ENCODE measurements around the gene THRB.
"Not testable (repeated sequence)": the region's sequence is repeated elsewhere in the genome, so short reads cannot be mapped to it uniquely, and the experiment has no call there.

The THRB gene

GRCh38 chr3:24450160-24450907 lies 44.3 kb downstream of the THRB start:
- DNase-seq = no peak

GRCh38 chr3:24447836-24448235 lies 46.8 kb downstream of the THRB start:
- DNase-seq = no peak

GRCh38 chr3:24446032-24446431 lies 48.6 kb downstream of the THRB start:
- DNase-seq = no peak

- DNase-seq = no peak
Observed at GRCh38 chr3:24443476-24443875, 51.2 kb downstream of the THRB start.

GRCh38 chr3:24440760-24441464 lies 53.7 kb downstream of the THRB start:
- DNase-seq = no peak

- no peak for DNase-seq
Observed at GRCh38 chr3:24439021-24439420, 55.6 kb downstream of the THRB start.

GRCh38 chr3:24437326-24437725 lies 57.3 kb downstream of the THRB start:
- no peak for DNase-seq

GRCh38 chr3:24435584-24435983 lies 59.1 kb downstream of the THRB start:
- DNase-seq = no peak

- no peak for DNase-seq
Observed at GRCh38 chr3:24434651-24435050, 60.0 kb downstream of the THRB start.

- no peak for DNase-seq
Observed at GRCh38 chr3:24433838-24434591, 60.6 kb downstream of the THRB start.

- no peak for DNase-seq
Observed at GRCh38 chr3:24432989-24433388, 61.7 kb downstream of the THRB start.

- DNase-seq = no peak
Observed at GRCh38 chr3:24428481-24428880, 66.2 kb downstream of the THRB start.

- DNase-seq = no peak
Observed at GRCh38 chr3:24426896-24427295, 67.8 kb downstream of the THRB start.

GRCh38 chr3:24420829-24421228 lies 73.8 kb downstream of the THRB start:
- DNase-seq = not testable (repeated sequence)

GRCh38 chr3:24420224-24420623 lies 74.4 kb downstream of the THRB start:
- no peak for DNase-seq

GRCh38 chr3:24419067-24419791 lies 75.4 kb downstream of the THRB start:
- no peak for DNase-seq

- no peak for DNase-seq
Observed at GRCh38 chr3:24417730-24418129, 76.9 kb downstream of the THRB start.

- no peak for DNase-seq
Observed at GRCh38 chr3:24416224-24416623, 78.4 kb downstream of the THRB start.

- DNase-seq = no peak
Observed at GRCh38 chr3:24415824-24416223, 78.8 kb downstream of the THRB start.

GRCh38 chr3:24413662-24414061 lies 81.0 kb downstream of the THRB start:
- not testable (repeated sequence) for DNase-seq

GRCh38 chr3:24410860-24411259 lies 83.8 kb downstream of the THRB start:
- no peak for DNase-seq

Data from nucleus accumbens (tissue), 56 donors.